H1 (cell line): Measurements from ENCODE around the gene HTR2A.

ENCODE experiments used
- ATF3 ChIP-seq: IDR thresholded peaks from 2 replicates; pipeline ENCODE4 v1.6.1; 2011; ENCODE audit warnings: low read depth, mild to moderate bottlenecking, low read length; ENCODE audit not compliant: insufficient read depth
- CEBPB ChIP-seq: IDR thresholded peaks from 2 replicates; pipeline ENCODE4 v1.6.1; 2012; ENCODE audit warnings: low read depth, low read length
- CTCF ChIP-seq, 3 experiments: IDR thresholded peaks; 1 replicate in 2 of 3; 2 replicates in 1 of 3; pipeline versions ENCODE4 v1.5.1 to v1.6.1; 2011; ENCODE audit warnings: low read length in 3 of 3, mild to moderate bottlenecking in 3 of 3, inconsistent platforms in 2 of 3, low read depth in 1 of 3, moderate library complexity in 1 of 3; ENCODE audit not compliant: insufficient read depth in 1 of 3; ENCODE audit errors: control extremely low read depth in 1 of 3
- HDAC6 ChIP-seq: IDR thresholded peaks from one replicate; pipeline ENCODE4 v1.7.1; 2012; ENCODE audit warnings: low read depth, mild to moderate bottlenecking, inconsistent platforms, low read length, moderate library complexity
- KDM5A ChIP-seq: fragments of 200-600 bp; IDR thresholded peaks from 2 replicates; pipeline ENCODE4 v1.7.1; 2012; ENCODE audit warnings: mild to moderate bottlenecking, low read length, inconsistent platforms, mixed read lengths
- POLR2A ChIP-seq, 2 experiments: IDR thresholded peaks; 1 replicate in 1 of 2; 2 replicates in 1 of 2; pipeline ENCODE4 v1.6.1; 2011; ENCODE audit warnings: low read depth in 2 of 2, low read length in 2 of 2, mild to moderate bottlenecking in 2 of 2; ENCODE audit errors: control extremely low read depth in 1 of 2
- RFX5 ChIP-seq: IDR thresholded peaks from 2 replicates; pipeline ENCODE4 v1.6.1; 2011; ENCODE audit warnings: low read depth, low read length, improper control_type of control experiment, borderline replicate concordance
- TBP ChIP-seq: IDR thresholded peaks from 2 replicates; pipeline ENCODE4 v1.6.1; 2011; ENCODE audit warnings: low read depth, low read length, improper control_type of control experiment
- TCF12 ChIP-seq: IDR thresholded peaks from 2 replicates; pipeline ENCODE4 v1.6.1; 2011; ENCODE audit warnings: low read depth, mild to moderate bottlenecking, low read length
- TEAD4 ChIP-seq: IDR thresholded peaks from 2 replicates; pipeline ENCODE4 v1.6.1; 2012; ENCODE audit warnings: low read depth, low read length, inconsistent platforms, mixed read lengths

- TF ChIP-seq TEAD4 (no peak), TCF12 (no peak), HDAC6 (no peak), CTCF (IDR thresholded peaks at IDR 0.05; ENCODE audit: control extremely low read depth in 1 of 3, insufficient read depth in 1 of 3, low read depth in 1 of 3, low read length in 3 of 3) (no peak), RFX5 (no peak), TBP (peak; percentile 74), KDM5A (no peak), POLR2A (IDR thresholded peaks at IDR 0.05; ENCODE audit: control extremely low read depth in 1 of 2, low read depth in 2 of 2, low read length in 2 of 2) (peak; percentile 83 to 91; a peak in 2 of 3 replicates), CEBPB (no peak), ATF3 (peak; percentile 35; the same call in 1 of the 2 replicates)
Measured at GRCh38 chr13:46796515-46797474, 100.1 kb downstream of the HTR2A start, which contains the start of gene ESD.
